ENCODE measurements around the gene RPS6KA4.

The RPS6KA4 gene

GRCh38 chr11:64351136-64351631, 7.8 kb upstream of the RPS6KA4 start:
- DNase-seq (ENCODE audit: extremely low spot score): no peak
- ChIA-PET CTCF (no interaction called here), POLR2A (no interaction called here)
- TF ChIP-seq SUZ12 (IDR thresholded peaks at IDR 0.05) (no peak), CTBP1 (IDR thresholded peaks at IDR 0.05; ENCODE audit: borderline replicate concordance) (no peak), LEF1 (IDR thresholded peaks at IDR 0.05; ENCODE audit: borderline replicate concordance) (no peak), FOXM1 (IDR thresholded peaks at IDR 0.05; ENCODE audit: borderline replicate concordance) (no peak), TARDBP (IDR thresholded peaks at IDR 0.05) (no peak), PKNOX1 (IDR thresholded peaks at IDR 0.05) (no peak), ARNT (IDR thresholded peaks at IDR 0.05) (no peak), L3MBTL2 (conservative IDR thresholded peaks at IDR 0.05) (no peak), HDGF (IDR thresholded peaks at IDR 0.05; ENCODE audit: borderline replicate concordance) (no peak), NFRKB (IDR thresholded peaks at IDR 0.05) (no peak), ELF4 (IDR thresholded peaks at IDR 0.05) (no peak), ZNF384 (IDR thresholded peaks at IDR 0.05) (no peak), SP1 (IDR thresholded peaks at IDR 0.05) (no peak), FOXK2 (IDR thresholded peaks at IDR 0.05) (no peak), BHLHE40 (IDR thresholded peaks at IDR 0.05; ENCODE audit: borderline replicate concordance) (no peak), FOXA1 (IDR thresholded peaks at IDR 0.05) (no peak)

- POLR2A ChIA-PET: interaction anchor here (1.2 to 7.1 kb wide), 3 partner anchors 35 to 81 kb away, joined by 4 to 70 read pairs (median 31); partner anchors contain the start of genes PRDX5 and TRMT112
- no peak for DNase-seq (ENCODE audit: extremely low spot score)
- CTCF ChIA-PET: interaction anchor here (2.2 to 5.6 kb wide), 2 partner anchors 10 to 35 kb away, joined by 7 to 33 read pairs; partner anchors contain the start of genes CCDC88B, PRDX5 and TRMT112
- TF ChIP-seq FOXA1 (IDR thresholded peaks at IDR 0.05): no peak
- no peak for TF ChIP-seq SP1 (IDR thresholded peaks at IDR 0.05)
- no peak for TF ChIP-seq FOXM1 (IDR thresholded peaks at IDR 0.05; ENCODE audit: borderline replicate concordance)
- TF ChIP-seq SUZ12 (IDR thresholded peaks at IDR 0.05): no peak
- TF ChIP-seq PKNOX1 (IDR thresholded peaks at IDR 0.05): no peak
- TF ChIP-seq HDGF (IDR thresholded peaks at IDR 0.05; ENCODE audit: borderline replicate concordance): no peak
- no peak for TF ChIP-seq ZNF384 (IDR thresholded peaks at IDR 0.05)
- no peak for TF ChIP-seq ARNT (IDR thresholded peaks at IDR 0.05)
- no peak for TF ChIP-seq L3MBTL2 (conservative IDR thresholded peaks at IDR 0.05)
- no peak for TF ChIP-seq FOXK2 (IDR thresholded peaks at IDR 0.05)
- TF ChIP-seq NFRKB (IDR thresholded peaks at IDR 0.05): no peak
- no peak for TF ChIP-seq ELF4 (IDR thresholded peaks at IDR 0.05)
- no peak for TF ChIP-seq TARDBP (IDR thresholded peaks at IDR 0.05)
Observed at GRCh38 chr11:64352099-64352994, 6.6 kb upstream of the RPS6KA4 start.

GRCh38 chr11:64352995-64353714, 5.8 kb upstream of the RPS6KA4 start:
- no peak for TF ChIP-seq HDGF (IDR thresholded peaks at IDR 0.05; ENCODE audit: borderline replicate concordance)
- TF ChIP-seq SP1 (IDR thresholded peaks at IDR 0.05): no peak
- TF ChIP-seq FOXM1 (IDR thresholded peaks at IDR 0.05; ENCODE audit: borderline replicate concordance): no peak
- no peak for TF ChIP-seq CTBP1 (IDR thresholded peaks at IDR 0.05; ENCODE audit: borderline replicate concordance)
- TF ChIP-seq LEF1 (IDR thresholded peaks at IDR 0.05; ENCODE audit: borderline replicate concordance): no peak
- no peak for TF ChIP-seq PKNOX1 (IDR thresholded peaks at IDR 0.05)
- no peak for TF ChIP-seq ELF4 (IDR thresholded peaks at IDR 0.05)
- TF ChIP-seq TARDBP (IDR thresholded peaks at IDR 0.05): no peak
- no peak for TF ChIP-seq SUZ12 (IDR thresholded peaks at IDR 0.05)
- DNase-seq (ENCODE audit: extremely low spot score): no peak
- CTCF ChIA-PET: interaction anchor here (2.2 to 5.6 kb wide), 2 partner anchors 11 to 35 kb away, joined by 7 to 33 read pairs; partner anchors contain the start of genes CCDC88B, PRDX5 and TRMT112
- POLR2A ChIA-PET: interaction anchor here (0.8 to 7.1 kb wide), 4 partner anchors 11 to 82 kb away, joined by 3 to 70 read pairs (median 18); partner anchors contain the start of genes PRDX5 and TRMT112

- ChIA-PET POLR2A (interaction anchor here (0.8 to 7.1 kb wide), 9 partner anchors 11 to 109 kb away, joined by 3 to 70 read pairs (median 4); partner anchors contain the start of genes ESRRA, PRDX5 and TRMT112), CTCF (interaction anchor here (0.9 to 5.6 kb wide), 11 partner anchors 8 to 335 kb away, joined by 3 to 38 read pairs (median 6); partner anchors contain the start of genes CCDC88B, ESRRA, PRDX5 and TRMT112)
- DNase-seq (ENCODE audit: extremely low spot score): no peak
- no peak for TF ChIP-seq FOXM1 (IDR thresholded peaks at IDR 0.05; ENCODE audit: borderline replicate concordance)
- TF ChIP-seq CTBP1 (IDR thresholded peaks at IDR 0.05; ENCODE audit: borderline replicate concordance): no peak
- TF ChIP-seq SP1 (IDR thresholded peaks at IDR 0.05): no peak
- TF ChIP-seq NFRKB (IDR thresholded peaks at IDR 0.05): no peak
- no peak for TF ChIP-seq FOXK2 (IDR thresholded peaks at IDR 0.05)
- no peak for TF ChIP-seq ELF4 (IDR thresholded peaks at IDR 0.05)
- TF ChIP-seq ARNT (IDR thresholded peaks at IDR 0.05): no peak
- TF ChIP-seq SUZ12 (IDR thresholded peaks at IDR 0.05): no peak
- TF ChIP-seq PKNOX1 (IDR thresholded peaks at IDR 0.05): no peak
- TF ChIP-seq HDGF (IDR thresholded peaks at IDR 0.05; ENCODE audit: borderline replicate concordance): no peak
- TF ChIP-seq L3MBTL2 (conservative IDR thresholded peaks at IDR 0.05): no peak
- no peak for TF ChIP-seq FOXA1 (IDR thresholded peaks at IDR 0.05)
- TF ChIP-seq BHLHE40 (IDR thresholded peaks at IDR 0.05; ENCODE audit: borderline replicate concordance): no peak
- no peak for TF ChIP-seq ZNF384 (IDR thresholded peaks at IDR 0.05)
- TF ChIP-seq TARDBP (IDR thresholded peaks at IDR 0.05): no peak
Observed at GRCh38 chr11:64353715-64354506, 5.1 kb upstream of the RPS6KA4 start.

Measured in HEK293T (cell line).